Mucosa of descending colon (tissue), 3 donors: Measurements from ENCODE around the gene ANKS1B. TPM values are rescaled to one million over a fixed set of nuclear protein-coding genes. Genes with fewer than 3 reads are reported as not detected.

Experiments used
- ATAC-seq: fragments of 200-7000 bp; cut with Tn5 transposase; one replicate; pipeline ENCODE4 v1.9.1; 2020; ENCODE audit warnings: mild to moderate bottlenecking, moderate library complexity
- DNase-seq, 3 donors: peaks; one replicate each; pipeline ENCODE4 v3.0.0-alpha.2; 2020
- H3K36me3 ChIP-seq: fragments of 200-600 bp; one replicate; pipeline ENCODE4 v1.8.0; 2021; ENCODE audit warnings: low read depth, mild to moderate bottlenecking
- H3K4me1 ChIP-seq: fragments of 200-600 bp; one replicate; pipeline ENCODE4 v1.8.0; 2021; ENCODE audit warnings: low read depth, mild to moderate bottlenecking
- H3K4me3 ChIP-seq: fragments of 200-600 bp; one replicate; pipeline ENCODE4 v1.8.0; 2021; ENCODE audit warnings: mild to moderate bottlenecking
- H3K9me3 ChIP-seq: fragments of 200-600 bp; one replicate; pipeline ENCODE4 v1.8.0; 2021; ENCODE audit warnings: mild to moderate bottlenecking
- intact Hi-C, 2 donors: fragments of 100-400 bp; cut with DNase I in 1 of 2; cut with micrococcal nuclease in 1 of 2; formaldehyde crosslinking; loops; one replicate each; pipeline versions ENCODE4 v1.11.0 to v1.11.1; 2022; cut with DNase I, micrococcal nuclease
- total RNA-seq, 3 donors: library from RNA; stranded (reverse); fragmentation: NEBNext Ultra II Directional in 2 of 3; extraction: Animal tissue kit (Norgen Biotek cat#: 25700) in 2 of 3; gene quantifications; one replicate each; pipeline versions ENCODE4 v1.2.1 to v1.2.4, GENCODE V29; 2021 to 2023
- TF ChIP-seq, protein P1 (sequence below): fragments of 200-600 bp; IDR thresholded peaks from one replicate; pipeline ENCODE4 v1.8.0; 2022; ENCODE audit warnings: antibody characterized with exemption, mild to moderate bottlenecking
- donor health status: DM: no; HTN: no; CAD: no; lungs with moderate emphysema.
- donor health status: DM: no; HTN: no; CAD: no.
- donor health status: DM: no; HTN: yes; CAD: no.

ANKS1B gene
- total RNA-seq, 3 donors from 2014 or later: 1.1 to 22.2 (median 2.3) TPM

DNA sequence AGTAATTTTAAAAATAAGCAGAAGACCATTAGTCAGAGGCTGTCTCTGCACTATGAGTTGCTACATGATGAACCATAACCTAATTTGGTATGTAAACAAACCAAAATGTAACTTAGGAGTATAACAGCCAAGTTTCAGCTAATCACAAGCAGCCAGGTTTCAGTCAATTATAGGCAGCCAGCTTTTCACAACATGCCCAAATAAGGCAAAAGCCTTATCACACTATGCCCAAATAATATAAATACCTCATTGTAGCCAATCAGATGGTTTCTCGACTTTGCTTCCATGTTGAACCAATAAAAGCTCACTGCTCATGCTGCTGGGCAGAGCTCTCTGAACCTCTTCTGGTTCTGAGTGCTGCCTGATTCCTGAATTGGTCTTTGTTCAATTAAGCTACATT lies 298.6 kb downstream of the ANKS1B start:
- intact Hi-C loops: no loop called here
- no peak for ATAC-seq

GRCh38 chr12:99680276-99680675 lies 304.5 kb downstream of the ANKS1B start:
- no peaks in the 10 kb centered on the region for H3K4me1 ChIP-seq
- TF ChIP-seq, protein P1, sequence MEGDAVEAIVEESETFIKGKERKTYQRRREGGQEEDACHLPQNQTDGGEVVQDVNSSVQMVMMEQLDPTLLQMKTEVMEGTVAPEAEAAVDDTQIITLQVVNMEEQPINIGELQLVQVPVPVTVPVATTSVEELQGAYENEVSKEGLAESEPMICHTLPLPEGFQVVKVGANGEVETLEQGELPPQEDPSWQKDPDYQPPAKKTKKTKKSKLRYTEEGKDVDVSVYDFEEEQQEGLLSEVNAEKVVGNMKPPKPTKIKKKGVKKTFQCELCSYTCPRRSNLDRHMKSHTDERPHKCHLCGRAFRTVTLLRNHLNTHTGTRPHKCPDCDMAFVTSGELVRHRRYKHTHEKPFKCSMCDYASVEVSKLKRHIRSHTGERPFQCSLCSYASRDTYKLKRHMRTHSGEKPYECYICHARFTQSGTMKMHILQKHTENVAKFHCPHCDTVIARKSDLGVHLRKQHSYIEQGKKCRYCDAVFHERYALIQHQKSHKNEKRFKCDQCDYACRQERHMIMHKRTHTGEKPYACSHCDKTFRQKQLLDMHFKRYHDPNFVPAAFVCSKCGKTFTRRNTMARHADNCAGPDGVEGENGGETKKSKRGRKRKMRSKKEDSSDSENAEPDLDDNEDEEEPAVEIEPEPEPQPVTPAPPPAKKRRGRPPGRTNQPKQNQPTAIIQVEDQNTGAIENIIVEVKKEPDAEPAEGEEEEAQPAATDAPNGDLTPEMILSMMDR: no peak

More for the DNA sequence above, 298.6 kb downstream of the ANKS1B start:
- Histone ChIP-seq H3K36me3 (no peaks in the 10 kb centered on the region), H3K4me3 (no peak overlapping the region), H3K4me1 (no peaks in the 10 kb centered on the region), H3K9me3 (peaks cover 10% of the 10 kb centered on the region)
- TF ChIP-seq, protein P1: no peak
- DNase-seq: no peak

GRCh38 chr12:99670635-99671034 lies 314.1 kb downstream of the ANKS1B start:
- Histone ChIP-seq H3K9me3 (peaks cover 6% of the 10 kb centered on the region), H3K4me1 (no peaks in the 10 kb centered on the region), H3K36me3 (no peaks in the 10 kb centered on the region), H3K4me3 (no peak overlapping the region)
- intact Hi-C loops: no loop called here
- ATAC-seq: no peak
- TF ChIP-seq, protein P1: no peak
- DNase-seq: no peak

More at GRCh38 chr12:99680276-99680675, 304.5 kb downstream of the ANKS1B start:
- no peak for DNase-seq
- H3K4me3 ChIP-seq: no peak overlapping the region
- H3K9me3 ChIP-seq: peaks cover 30% of the 10 kb centered on the region
- no peak for ATAC-seq
- intact Hi-C loops: no loop called here
- no peaks in the 10 kb centered on the region for H3K36me3 ChIP-seq

GRCh38 chr12:99658671-99659349 lies 325.9 kb downstream of the ANKS1B start:
- no peaks in the 10 kb centered on the region for H3K9me3 ChIP-seq
- H3K4me1 ChIP-seq: no peaks in the 10 kb centered on the region
- no peaks in the 10 kb centered on the region for H3K36me3 ChIP-seq
- intact Hi-C loops: no loop called here
- DNase-seq (no peak), ATAC-seq (no peak)
- TF ChIP-seq, protein P1: no peak
- H3K4me3 ChIP-seq: no peak overlapping the region

DNA sequence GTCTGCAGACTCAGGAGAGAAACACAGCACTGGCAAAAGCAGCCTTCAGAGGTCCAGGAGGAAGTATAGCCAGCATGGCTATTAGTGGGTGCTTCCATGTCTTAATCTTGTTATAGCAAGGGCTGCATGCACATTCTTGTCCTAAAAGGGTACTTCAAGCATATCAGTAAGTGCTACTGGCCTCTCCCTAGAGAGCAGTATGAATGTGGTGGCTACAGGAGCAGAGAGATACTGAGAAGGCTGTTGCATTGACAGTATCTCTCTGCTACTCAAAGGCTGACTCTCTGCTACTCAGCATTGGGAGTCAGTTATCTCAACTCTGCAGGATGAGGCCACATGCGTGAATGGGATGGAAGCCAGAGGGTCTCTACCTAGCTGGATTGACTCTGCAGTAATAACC lies 335.2 kb downstream of the ANKS1B start:
- H3K4me1 ChIP-seq: no peaks in the 10 kb centered on the region
- no peaks in the 10 kb centered on the region for H3K36me3 ChIP-seq
- TF ChIP-seq, protein P1: no peak
- no peaks in the 10 kb centered on the region for H3K9me3 ChIP-seq
- DNase-seq: no peak
- no peak overlapping the region for H3K4me3 ChIP-seq
- intact Hi-C loops: no loop called here
- ATAC-seq: no peak
